C4-2B (cell line): ENCODE data around the gene B4GALNT4.

Experiments
- CTCF ChIP-seq: fragments of 450-650 bp; conservative IDR thresholded peaks from 2 replicates; pipeline ENCODE4 v1.5.1; 2017; ENCODE audit warnings: mild to moderate bottlenecking
- ZFX ChIP-seq: fragments of 450-650 bp; IDR thresholded peaks from 2 replicates; pipeline ENCODE4 v1.6.1; 2017

- TF ChIP-seq CTCF: no peak
- TF ChIP-seq ZFX: no peak
Measured at GRCh38 chr11:398826-399225, 29.5 kb downstream of the B4GALNT4 start.
